A673 (cell line): ENCODE data around the gene OSBP2.

Experiments
- CTCF ChIP-seq: fragments of 300-800, 200-600 bp; sonication (generic); conservative IDR thresholded peaks from 2 replicates; pipeline ENCODE4 v1.5.1; 2017; ENCODE audit warnings: low read depth, mild to moderate bottlenecking, antibody characterized with exemption, low read length, moderate library complexity, mixed read lengths
- EZH2 ChIP-seq: fragments of 200-600 bp; sonication (generic); IDR thresholded peaks from 2 replicates; pipeline ENCODE4 v1.6.1; 2017; ENCODE audit warnings: borderline replicate concordance, low read depth, mild to moderate bottlenecking, mixed read lengths, antibody characterized with exemption, low read length; ENCODE audit not compliant: poor library complexity, severe bottlenecking

- no peak for TF ChIP-seq CTCF
- no peak for TF ChIP-seq EZH2
These were observed 55.2 kb downstream of the OSBP2 start for GRCh38 chr22:30749849-30750248.
